ENCODE results near the gene KCNMB2.

Gene KCNMB2

DNA sequence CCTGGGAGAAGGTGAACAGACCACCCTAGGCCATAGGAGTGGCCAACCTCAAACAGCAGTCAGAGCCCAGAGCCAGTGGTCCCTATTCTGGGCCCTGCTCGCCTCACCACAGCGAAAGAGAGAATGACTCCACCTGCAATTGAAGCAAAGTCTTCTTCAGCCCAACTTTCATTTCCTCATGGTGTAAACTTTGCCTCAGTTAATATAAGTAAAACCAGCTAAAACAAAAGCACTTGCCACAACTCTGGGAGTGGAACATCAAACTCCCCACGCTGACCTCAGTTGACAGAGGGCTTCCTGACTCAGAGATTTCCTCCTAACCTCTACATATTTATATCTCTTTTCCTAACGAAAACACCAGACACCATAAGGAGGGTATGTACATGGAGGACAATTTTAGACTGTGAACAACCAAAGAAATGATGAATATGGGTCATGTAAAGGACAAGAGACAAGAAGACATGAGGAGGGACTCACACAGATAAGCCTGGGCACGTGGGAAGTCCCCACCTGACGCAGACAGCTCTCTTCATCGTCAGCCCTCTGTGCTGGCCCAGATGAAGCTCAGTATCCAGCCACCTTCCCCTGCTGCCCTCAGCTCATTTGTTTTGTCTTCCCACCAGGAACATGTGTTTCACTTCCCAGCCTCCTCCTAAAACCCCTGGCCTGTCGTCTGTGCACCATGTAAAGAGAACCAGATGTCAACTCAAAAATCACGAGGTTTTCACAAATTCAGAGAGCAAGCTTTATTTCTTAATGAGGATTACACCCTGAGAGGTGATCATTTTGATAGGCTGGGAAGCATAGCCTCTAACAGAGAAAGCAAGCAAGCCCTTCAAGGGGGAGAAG is 140.9 kb downstream of the KCNMB2 start:
- no peak overlapping the region for H3K4me3 ChIP-seq (replicated peaks; ENCODE audit: insufficient read depth, low read length)
- no peak for TF ChIP-seq SPI1 (IDR thresholded peaks at IDR 0.05; ENCODE audit: borderline replicate concordance, low read depth)
- no peak for TF ChIP-seq REST (IDR thresholded peaks at IDR 0.05; ENCODE audit: insufficient replicate concordance, low read depth)
- TF ChIP-seq POLR2AphosphoS5 (IDR thresholded peaks at IDR 0.05; ENCODE audit: low read depth) = no peak
- no peak for TF ChIP-seq GABPA (IDR thresholded peaks at IDR 0.05; ENCODE audit: low read depth)
- DNase-seq (ENCODE audit: low read depth in 1 of 2, low spot score in 1 of 2) = no peak
- H3K27ac ChIP-seq (replicated peaks) = no peak overlapping the region
- no peaks in the 10 kb centered on the region for H3K27me3 ChIP-seq (ENCODE audit: insufficient read depth, poor library complexity, severe bottlenecking)

GRCh38 chr3:178677961-178678360 is 141.7 kb downstream of the KCNMB2 start:
- H3K27me3 ChIP-seq (ENCODE audit: insufficient read depth, poor library complexity, severe bottlenecking) = no peaks in the 10 kb centered on the region
- no peak for DNase-seq (ENCODE audit: low read depth in 1 of 2, low spot score in 1 of 2)
- H3K4me3 ChIP-seq (replicated peaks; ENCODE audit: insufficient read depth, low read length) = no peak overlapping the region
- TF ChIP-seq REST (IDR thresholded peaks at IDR 0.05; ENCODE audit: insufficient replicate concordance, low read depth) (no peak), POLR2AphosphoS5 (IDR thresholded peaks at IDR 0.05; ENCODE audit: low read depth) (no peak), SPI1 (IDR thresholded peaks at IDR 0.05; ENCODE audit: borderline replicate concordance, low read depth) (no peak), CTCF (IDR thresholded peaks at IDR 0.05; ENCODE audit: insufficient read depth, low read length) (no peak), GABPA (IDR thresholded peaks at IDR 0.05; ENCODE audit: low read depth) (no peak)
- H3K27ac ChIP-seq (replicated peaks) = no peak overlapping the region

DNA sequence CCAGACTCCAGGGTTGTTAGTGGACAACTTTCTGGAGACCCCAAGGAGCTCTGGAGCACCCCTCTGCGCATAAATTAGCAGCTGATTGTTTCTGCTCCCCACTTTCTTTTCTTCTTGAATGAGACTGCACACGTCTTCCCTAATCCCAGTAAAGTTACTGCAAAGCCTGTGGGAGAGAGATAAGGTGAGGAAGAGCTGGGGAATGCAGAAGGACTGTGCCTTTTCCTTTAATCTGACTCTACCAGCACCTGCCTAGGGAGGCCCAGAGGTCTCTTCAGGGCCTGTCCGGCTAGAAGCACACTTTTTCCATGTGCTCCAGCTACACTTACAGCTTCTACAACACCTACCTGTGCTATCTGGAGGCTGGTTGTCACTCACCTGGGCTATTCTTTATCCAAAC is 143.8 kb downstream of the KCNMB2 start:
- DNase-seq (ENCODE audit: low read depth in 1 of 2, low spot score in 1 of 2) = no peak
- TF ChIP-seq REST (IDR thresholded peaks at IDR 0.05; ENCODE audit: insufficient replicate concordance, low read depth) (no peak), CTCF (IDR thresholded peaks at IDR 0.05; ENCODE audit: insufficient read depth, low read length) (no peak), SPI1 (IDR thresholded peaks at IDR 0.05; ENCODE audit: borderline replicate concordance, low read depth) (no peak), POLR2AphosphoS5 (IDR thresholded peaks at IDR 0.05; ENCODE audit: low read depth) (no peak), GABPA (IDR thresholded peaks at IDR 0.05; ENCODE audit: low read depth) (no peak)
- Histone ChIP-seq H3K27ac (replicated peaks) (no peak overlapping the region), H3K27me3 (ENCODE audit: insufficient read depth, poor library complexity, severe bottlenecking) (no peaks in the 10 kb centered on the region), H3K4me3 (replicated peaks; ENCODE audit: insufficient read depth, low read length) (no peak overlapping the region)

Data from HL-60 (cell line).